Suprapubic skin (tissue), 4 donors: ENCODE measurements around the gene TENT4B.

Experiments used
- EP300 ChIP-seq: sonication (generic); formaldehyde crosslinking; IDR thresholded peaks from one replicate; pipeline ENCODE4 v1.6.1; 2017; ENCODE audit warnings: antibody characterized with exemption
- POLR2A ChIP-seq, 2 donors: fragments of 450-650 bp; IDR thresholded peaks; one replicate each; pipeline ENCODE4 v1.6.1; 2017; ENCODE audit warnings: antibody characterized with exemption in 2 of 2, mild to moderate bottlenecking in 2 of 2, moderate library complexity in 2 of 2
- POLR2AphosphoS5 ChIP-seq, 3 donors: sonication (generic); formaldehyde crosslinking; IDR thresholded peaks; one replicate each; pipeline ENCODE4 v1.6.1; 2017; ENCODE audit warnings: antibody characterized with exemption in 3 of 3
- TF ChIP-seq, protein P1 (sequence below), 2 donors: fragments of 200-600 bp in 1 of 2; fragments of 450-650 bp in 1 of 2; sonication (generic) in 1 of 2; IDR thresholded peaks; one replicate each; pipeline ENCODE4 v1.5.1; 2016 to 2019; ENCODE audit warnings: antibody characterized with exemption in 2 of 2, mild to moderate bottlenecking in 1 of 2, moderate library complexity in 1 of 2

DNA sequence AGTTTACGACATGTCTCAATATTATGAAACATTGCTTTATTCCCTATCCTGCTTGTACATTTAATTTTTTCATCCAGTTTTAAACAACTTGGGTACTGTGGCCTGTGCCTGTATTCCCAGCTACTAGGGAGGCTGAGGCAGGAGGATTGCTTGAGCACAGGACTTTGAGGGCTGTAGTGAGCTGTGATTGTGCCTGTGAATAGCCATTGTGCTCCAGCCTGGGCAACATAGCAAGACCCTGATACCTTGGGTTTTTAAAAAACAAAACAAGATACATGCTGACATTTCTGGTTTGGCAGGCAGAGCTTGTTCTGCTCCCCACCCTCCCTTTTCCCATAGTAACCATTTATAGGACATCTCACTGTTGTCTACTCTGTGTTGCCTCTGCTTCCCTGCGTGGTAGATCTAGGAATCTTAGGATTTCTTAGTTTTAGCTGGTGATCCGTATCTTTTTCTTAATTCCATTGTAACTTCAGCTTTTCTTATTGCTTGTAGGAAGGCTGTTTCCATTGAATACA, 35.6 kb downstream of the TENT4B start:
- TF ChIP-seq, protein P1, sequence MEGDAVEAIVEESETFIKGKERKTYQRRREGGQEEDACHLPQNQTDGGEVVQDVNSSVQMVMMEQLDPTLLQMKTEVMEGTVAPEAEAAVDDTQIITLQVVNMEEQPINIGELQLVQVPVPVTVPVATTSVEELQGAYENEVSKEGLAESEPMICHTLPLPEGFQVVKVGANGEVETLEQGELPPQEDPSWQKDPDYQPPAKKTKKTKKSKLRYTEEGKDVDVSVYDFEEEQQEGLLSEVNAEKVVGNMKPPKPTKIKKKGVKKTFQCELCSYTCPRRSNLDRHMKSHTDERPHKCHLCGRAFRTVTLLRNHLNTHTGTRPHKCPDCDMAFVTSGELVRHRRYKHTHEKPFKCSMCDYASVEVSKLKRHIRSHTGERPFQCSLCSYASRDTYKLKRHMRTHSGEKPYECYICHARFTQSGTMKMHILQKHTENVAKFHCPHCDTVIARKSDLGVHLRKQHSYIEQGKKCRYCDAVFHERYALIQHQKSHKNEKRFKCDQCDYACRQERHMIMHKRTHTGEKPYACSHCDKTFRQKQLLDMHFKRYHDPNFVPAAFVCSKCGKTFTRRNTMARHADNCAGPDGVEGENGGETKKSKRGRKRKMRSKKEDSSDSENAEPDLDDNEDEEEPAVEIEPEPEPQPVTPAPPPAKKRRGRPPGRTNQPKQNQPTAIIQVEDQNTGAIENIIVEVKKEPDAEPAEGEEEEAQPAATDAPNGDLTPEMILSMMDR (IDR thresholded peaks at IDR 0.05), result no peak
- TF ChIP-seq POLR2AphosphoS5 (IDR thresholded peaks at IDR 0.05) (no peak), POLR2A (IDR thresholded peaks at IDR 0.05) (no peak), EP300 (no peak)
